Mucosa of rectum (tissue), 2 donors: ENCODE results near the gene SEMA3D.
"Not testable (repeated sequence)": the region's sequence is repeated elsewhere in the genome, so short reads cannot be mapped to it uniquely, and the experiment has no call there.

Experiments used
- H3K27ac ChIP-seq, 2 donors: one replicate each; pipeline ENCODE4 v1.7.0; 2013; ENCODE audit warnings: inconsistent platforms in 2 of 2, low read depth in 2 of 2, low read length in 2 of 2
- H3K27me3 ChIP-seq, 2 donors: one replicate each; pipeline ENCODE4 v1.7.0; 2013; ENCODE audit warnings: low read length in 2 of 2; ENCODE audit not compliant: control insufficient read depth in 2 of 2, insufficient read depth in 2 of 2
- H3K36me3 ChIP-seq, 2 donors: one replicate each; pipeline ENCODE4 v1.7.0; 2013; ENCODE audit warnings: low read length in 2 of 2; ENCODE audit not compliant: control insufficient read depth in 2 of 2, insufficient read depth in 2 of 2
- H3K4me1 ChIP-seq, 2 donors: one replicate each; pipeline ENCODE4 v1.7.0; 2013; ENCODE audit warnings: low read length in 2 of 2, mild to moderate bottlenecking in 1 of 2; ENCODE audit not compliant: control insufficient read depth in 2 of 2, insufficient read depth in 2 of 2
- H3K4me3 ChIP-seq, 2 donors: one replicate each; pipeline ENCODE4 v1.7.0; 2013; ENCODE audit warnings: low read length in 2 of 2
- H3K9ac ChIP-seq, 2 donors: one replicate each; pipeline ENCODE4 v1.7.0; 2013; ENCODE audit warnings: low read length in 2 of 2, low read depth in 1 of 2, mild to moderate bottlenecking in 1 of 2
- H3K9me3 ChIP-seq, 2 donors: one replicate each; pipeline ENCODE4 v1.7.0; 2013; ENCODE audit warnings: low read length in 2 of 2; ENCODE audit not compliant: control insufficient read depth in 2 of 2
- donor health status: healthy.
- donor health status: Normal muscosa, but diverticular disease.

SEMA3D gene

DNA sequence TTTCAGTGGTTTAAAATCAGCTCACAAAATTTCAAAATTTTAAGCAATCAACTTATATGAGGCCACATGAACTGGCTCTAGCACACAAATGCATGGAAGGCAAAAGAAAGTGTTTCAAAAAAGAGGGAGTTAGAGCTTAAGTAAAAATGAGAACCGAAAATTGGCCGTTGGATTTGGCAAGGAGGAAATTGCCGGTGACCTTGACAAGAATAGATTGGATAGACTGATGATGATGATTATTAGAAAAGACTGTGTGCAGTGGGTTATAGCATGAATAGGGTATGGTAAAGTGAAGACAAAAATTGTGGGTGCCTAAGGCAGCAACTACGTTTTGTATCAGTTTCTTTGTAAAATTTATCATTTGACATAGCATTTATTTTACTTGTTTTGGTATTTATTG lies 175.7 kb downstream of the SEMA3D start:
- Histone ChIP-seq H3K27me3 (no peaks in the 10 kb centered on the region), H3K27ac (no peak overlapping the region), H3K4me1 (no peaks in the 10 kb centered on the region), H3K36me3 (no peaks in the 10 kb centered on the region), H3K9me3 (no peaks in the 10 kb centered on the region), H3K9ac (no peak overlapping the region), H3K4me3 (no peak overlapping the region)

GRCh38 chr7:85010306-85010705 lies 176.6 kb downstream of the SEMA3D start:
- Histone ChIP-seq H3K27ac (no peak overlapping the region), H3K4me3 (no peak overlapping the region), H3K9ac (no peak overlapping the region)

GRCh38 chr7:85006754-85007153 lies 180.1 kb downstream of the SEMA3D start:
- H3K4me1 ChIP-seq: no peaks in the 10 kb centered on the region
- H3K9ac ChIP-seq: no peak overlapping the region
- H3K27ac ChIP-seq: no peak overlapping the region
- no peaks in the 10 kb centered on the region for H3K36me3 ChIP-seq
- no peak overlapping the region for H3K4me3 ChIP-seq
- H3K27me3 ChIP-seq: no peaks in the 10 kb centered on the region
- H3K9me3 ChIP-seq: no peaks in the 10 kb centered on the region

More at GRCh38 chr7:85010306-85010705, 176.6 kb downstream of the SEMA3D start:
- Histone ChIP-seq H3K9me3 (no peaks in the 10 kb centered on the region), H3K36me3 (no peaks in the 10 kb centered on the region), H3K4me1 (no peaks in the 10 kb centered on the region), H3K27me3 (no peaks in the 10 kb centered on the region)

DNA sequence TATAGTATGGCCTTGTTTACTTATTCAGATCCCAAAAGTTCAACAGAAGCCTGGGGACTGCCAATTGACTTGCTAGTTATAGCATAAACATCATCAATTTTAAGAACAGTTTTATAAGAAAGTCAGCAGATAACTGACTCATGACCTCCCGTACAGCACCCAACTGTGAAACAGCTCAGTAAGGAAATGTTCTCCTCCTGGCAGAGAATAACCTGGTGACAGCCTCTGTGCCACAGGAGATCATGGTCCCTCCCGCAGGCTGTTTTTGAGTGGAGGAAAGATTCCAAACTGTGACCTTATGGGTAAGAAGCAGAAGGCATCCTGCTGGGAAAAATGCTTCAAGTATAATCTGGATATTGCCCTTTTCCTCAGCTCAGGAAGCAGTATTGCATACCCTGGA lies 182.5 kb downstream of the SEMA3D start:
- no peaks in the 10 kb centered on the region for H3K36me3 ChIP-seq
- H3K9ac ChIP-seq: no peak overlapping the region
- no peak overlapping the region for H3K27ac ChIP-seq
- H3K9me3 ChIP-seq: no peaks in the 10 kb centered on the region
- H3K4me1 ChIP-seq: no peaks in the 10 kb centered on the region
- no peaks in the 10 kb centered on the region for H3K27me3 ChIP-seq
- no peak overlapping the region for H3K4me3 ChIP-seq

DNA sequence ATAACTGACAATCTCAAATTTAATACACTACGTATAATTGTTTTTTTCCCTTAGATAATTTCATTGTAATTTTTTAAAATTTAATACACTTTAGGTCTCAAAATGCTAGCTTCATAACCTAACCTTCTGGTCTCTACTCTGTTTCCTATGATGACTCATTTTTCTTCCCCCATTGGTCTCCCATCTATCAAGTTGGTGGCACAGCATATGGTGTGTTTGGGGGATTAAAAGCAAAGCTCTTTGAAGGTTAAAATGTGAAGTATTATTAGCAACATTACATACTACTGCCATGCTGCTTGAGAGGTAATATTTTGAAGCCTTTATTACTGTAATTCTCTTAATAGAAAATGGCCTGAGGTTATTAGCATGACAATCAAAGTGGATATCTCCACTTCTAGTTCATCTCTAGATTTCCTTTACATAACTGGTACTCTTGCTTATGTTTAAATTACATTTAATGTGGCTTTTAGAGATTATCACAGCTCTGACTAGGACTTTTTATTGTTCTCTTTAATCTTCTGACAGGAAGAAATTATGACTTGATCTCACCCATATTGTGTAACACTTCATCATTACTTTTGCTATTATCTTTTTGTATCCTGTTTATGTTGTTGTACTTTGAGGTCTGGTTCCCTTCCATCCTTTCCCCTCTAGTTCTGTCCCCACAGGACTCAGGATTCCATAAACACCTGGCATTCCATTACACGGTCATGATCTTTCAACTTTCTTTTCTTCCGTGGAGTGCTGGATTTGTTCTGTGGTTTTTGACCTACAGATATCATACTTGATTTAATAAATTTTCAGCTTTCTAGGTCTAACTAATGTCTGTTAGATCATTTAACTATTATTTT lies 185.1 kb downstream of the SEMA3D start:
- Histone ChIP-seq H3K4me1 (no peaks in the 10 kb centered on the region), H3K4me3 (no peak overlapping the region), H3K36me3 (no peaks in the 10 kb centered on the region), H3K9me3 (no peaks in the 10 kb centered on the region), H3K9ac (no peak overlapping the region), H3K27ac (no peak overlapping the region), H3K27me3 (no peaks in the 10 kb centered on the region)

DNA sequence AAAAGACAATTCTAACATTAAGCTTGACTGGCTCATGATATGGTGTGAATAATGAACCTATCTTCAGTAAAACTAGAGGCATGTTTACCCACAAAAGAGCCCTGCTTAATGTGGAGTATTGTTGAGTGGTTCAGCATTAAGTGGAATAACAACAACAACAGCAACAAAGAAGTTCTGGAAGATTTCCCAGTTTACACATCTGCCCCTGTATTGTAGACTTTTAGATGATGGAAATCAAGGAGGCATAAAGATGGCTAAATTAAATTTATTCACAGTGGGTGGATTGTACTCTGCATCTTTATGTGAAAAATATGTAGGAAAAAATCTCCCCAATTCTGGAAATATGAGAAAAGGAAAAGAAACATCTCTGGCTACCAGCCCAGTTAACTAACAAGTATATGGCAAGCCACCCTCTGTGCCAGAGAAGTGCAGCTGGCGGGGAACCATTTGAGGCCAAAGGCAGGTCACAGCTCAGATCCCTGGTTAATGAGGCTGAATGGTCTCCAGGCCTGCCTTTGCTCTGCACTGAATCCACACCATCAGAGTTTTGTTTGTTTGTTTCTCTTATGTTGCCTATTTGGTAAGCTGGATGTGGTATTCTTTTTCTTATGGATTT lies 186.0 kb downstream of the SEMA3D start:
- Histone ChIP-seq H3K9me3 (no peaks in the 10 kb centered on the region), H3K27ac (no peak overlapping the region), H3K9ac (no peak overlapping the region), H3K4me3 (no peak overlapping the region), H3K4me1 (no peaks in the 10 kb centered on the region), H3K27me3 (no peaks in the 10 kb centered on the region), H3K36me3 (no peaks in the 10 kb centered on the region)

- H3K9ac ChIP-seq: no peak overlapping the region
- H3K27ac ChIP-seq: no peak overlapping the region
- no peaks in the 10 kb centered on the region for H3K36me3 ChIP-seq
- H3K4me1 ChIP-seq: no peaks in the 10 kb centered on the region
- no peak overlapping the region for H3K4me3 ChIP-seq
- no peaks in the 10 kb centered on the region for H3K9me3 ChIP-seq
- H3K27me3 ChIP-seq: no peaks in the 10 kb centered on the region
Measured at GRCh38 chr7:84999450-84999849, 187.4 kb downstream of the SEMA3D start.

GRCh38 chr7:84998665-84999064 lies 188.2 kb downstream of the SEMA3D start:
- H3K36me3 ChIP-seq: no peaks in the 10 kb centered on the region
- H3K9me3 ChIP-seq: no peaks in the 10 kb centered on the region
- no peak overlapping the region for H3K4me3 ChIP-seq
- no peaks in the 10 kb centered on the region for H3K27me3 ChIP-seq
- H3K9ac ChIP-seq: no peak overlapping the region
- H3K4me1 ChIP-seq: no peaks in the 10 kb centered on the region
- no peak overlapping the region for H3K27ac ChIP-seq

- H3K9ac ChIP-seq: no peak overlapping the region
- no peaks in the 10 kb centered on the region for H3K9me3 ChIP-seq
- H3K4me3 ChIP-seq: no peak overlapping the region
- no peaks in the 10 kb centered on the region for H3K4me1 ChIP-seq
- no peaks in the 10 kb centered on the region for H3K27me3 ChIP-seq
- H3K36me3 ChIP-seq: no peaks in the 10 kb centered on the region
- H3K27ac ChIP-seq: no peak overlapping the region
Measured at GRCh38 chr7:84997626-84998025, 189.2 kb downstream of the SEMA3D start.

- not testable (repeated sequence) for H3K27me3 ChIP-seq, H3K9ac ChIP-seq, H3K27ac ChIP-seq, H3K4me3 ChIP-seq, H3K9me3 ChIP-seq, H3K36me3 ChIP-seq, H3K4me1 ChIP-seq
Measured at GRCh38 chr7:84992954-84993353, 193.9 kb downstream of the SEMA3D start.
